Stimulated activated CD8-positive, alpha-beta memory T cell treated with anti-CD3 and anti-CD28 coated beads, Interleukin-4, amount 100 ng/mL, for 24 hours (primary cell): ENCODE results near the gene COL27A1.

Source experiments
- DNase-seq: peaks from one replicate; pipeline ENCODE4 v3.0.0-alpha.2; 2020; ENCODE audit warnings: low read depth

The COL27A1 gene

GRCh38 chr9:114228016-114228808 is 72.9 kb downstream of the COL27A1 start:
- DNase-seq: no peak

DNA sequence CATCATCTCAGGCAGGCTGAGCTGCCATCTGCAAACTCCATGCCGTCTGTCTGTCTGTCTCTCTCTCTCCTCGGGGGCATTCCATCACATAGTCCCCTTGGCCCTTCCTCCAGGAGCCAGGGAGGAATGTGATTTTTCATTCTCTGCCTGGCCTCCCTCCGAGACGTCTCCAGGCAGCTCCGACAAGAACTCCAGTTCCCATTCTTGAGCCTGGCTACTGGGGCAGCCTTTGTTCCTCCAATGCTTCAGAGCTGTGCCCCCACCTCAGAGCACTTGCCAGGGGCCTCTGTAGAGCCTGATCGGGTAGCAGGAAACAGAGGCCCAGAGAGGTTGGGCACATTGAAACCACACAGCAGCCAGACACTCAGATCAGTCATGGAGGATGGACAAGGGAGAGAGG is 74.0 kb downstream of the COL27A1 start:
- no peak for DNase-seq

DNA sequence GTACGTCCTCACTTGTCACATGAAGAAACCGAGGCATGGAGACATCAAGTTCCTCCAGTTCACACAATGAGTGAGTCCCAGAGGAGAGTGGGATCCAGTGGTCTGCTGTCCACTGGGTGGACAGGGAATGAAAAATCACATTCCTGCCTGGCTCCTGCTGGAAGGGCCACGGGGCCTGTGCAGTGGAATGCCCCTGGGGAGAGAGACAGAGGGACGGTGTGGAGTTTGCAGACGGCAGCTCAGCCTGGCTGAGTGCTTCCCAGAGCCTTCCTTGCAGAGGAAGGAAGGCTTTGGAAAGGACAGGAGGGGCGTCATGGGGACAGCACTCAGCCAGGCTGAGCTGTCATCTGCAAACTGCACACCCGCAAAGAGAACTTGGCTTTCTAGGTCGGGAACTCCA is 74.7 kb downstream of the COL27A1 start:
- DNase-seq: no peak

GRCh38 chr9:114231273-114231672 is 75.9 kb downstream of the COL27A1 start:
- no peak for DNase-seq

DNA sequence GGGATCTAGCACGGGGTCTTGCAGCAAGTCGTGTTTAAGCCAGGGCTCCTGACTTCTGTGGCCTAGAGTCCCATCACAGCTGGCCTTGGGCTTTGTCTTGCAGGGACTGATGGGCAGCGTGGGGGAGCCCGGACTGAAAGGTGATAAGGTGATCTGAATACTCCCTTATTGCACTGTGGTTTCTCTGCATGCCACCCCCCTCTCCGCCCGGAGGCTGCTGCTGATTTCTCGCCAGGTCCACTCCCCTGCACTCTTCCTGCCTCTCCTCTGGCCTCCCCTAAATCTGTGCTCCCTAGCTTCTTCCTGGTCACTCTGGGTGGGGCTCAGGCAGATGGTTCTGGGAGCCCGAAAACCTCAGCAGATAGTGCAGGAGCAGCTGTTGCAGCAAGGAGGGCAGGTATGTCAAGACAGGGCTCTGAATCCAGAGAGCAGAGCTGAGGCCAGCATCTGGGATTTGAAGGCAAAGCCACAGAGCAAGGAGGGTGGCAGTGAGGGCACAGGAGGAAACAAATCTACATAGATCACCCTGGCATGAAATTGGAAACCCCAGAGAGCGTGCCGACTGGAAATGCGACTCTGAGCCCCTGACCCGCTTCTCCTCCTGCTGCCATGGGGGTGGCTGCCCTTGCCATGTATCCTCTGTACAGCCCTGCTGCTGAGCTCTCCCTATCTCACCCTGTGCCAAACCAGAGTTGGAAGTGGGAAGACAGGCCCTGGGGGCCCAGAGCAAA is 76.5 kb downstream of the COL27A1 start:
- no peak for DNase-seq

DNA sequence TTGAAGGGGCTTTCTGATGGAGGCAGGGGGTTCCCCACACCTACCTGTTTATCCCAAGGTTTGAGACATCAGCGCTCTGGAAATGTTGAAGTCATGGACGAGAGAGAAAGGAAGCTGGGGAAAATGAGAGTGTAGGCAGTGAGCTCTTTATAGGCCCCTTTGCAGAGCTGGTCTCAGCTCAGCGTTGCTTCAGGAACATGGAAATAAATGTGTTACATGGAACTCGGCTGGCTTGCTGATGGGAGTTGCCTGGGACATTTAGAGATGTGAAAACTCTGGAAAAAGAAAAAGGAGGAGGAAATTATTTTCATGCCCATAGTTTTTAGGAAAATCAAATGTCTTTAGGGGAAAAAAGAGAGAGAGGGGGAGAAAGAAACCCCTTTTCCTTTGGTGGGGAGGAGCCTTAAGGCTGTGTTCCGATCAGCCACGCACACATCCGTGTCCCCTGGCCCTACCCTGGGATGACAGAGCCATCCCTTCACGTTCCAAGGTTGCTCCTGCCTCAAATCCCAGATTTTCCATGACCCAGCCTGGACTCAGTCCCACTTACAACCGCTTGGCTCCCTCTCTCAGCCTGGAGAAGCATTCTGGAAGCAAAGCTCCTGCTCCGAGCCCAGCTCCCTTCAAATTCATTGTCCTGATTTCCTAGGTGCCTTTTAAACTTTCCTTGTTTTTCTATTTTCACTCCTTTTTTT is 78.3 kb downstream of the COL27A1 start:
- DNase-seq: no peak

GRCh38 chr9:114235033-114235661 is 79.8 kb downstream of the COL27A1 start:
- no peak for DNase-seq

- no peak for DNase-seq
Measured at GRCh38 chr9:114236391-114237138, 81.2 kb downstream of the COL27A1 start.

- DNase-seq: no peak
Measured at GRCh38 chr9:114237247-114237646, 81.9 kb downstream of the COL27A1 start.

DNA sequence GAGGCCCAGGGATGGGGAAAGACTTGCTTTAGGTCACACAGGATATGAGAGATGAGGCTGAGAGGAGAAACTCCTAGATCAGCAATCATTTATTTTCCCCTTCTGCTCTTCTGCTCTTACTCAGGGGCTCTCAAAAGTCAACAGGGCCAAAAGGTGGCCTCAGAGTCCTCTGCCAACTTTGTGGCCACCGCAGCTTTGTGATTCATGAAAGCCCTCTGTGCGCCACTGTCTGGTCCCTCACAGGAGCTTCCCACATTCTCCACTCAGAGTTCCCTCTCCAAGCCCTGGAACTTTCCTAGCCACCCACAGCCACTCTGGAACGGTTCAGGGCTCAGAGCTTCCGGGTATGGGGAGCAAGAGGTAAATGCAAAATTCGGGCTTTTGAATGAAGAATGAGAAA is 82.4 kb downstream of the COL27A1 start:
- DNase-seq: no peak

GRCh38 chr9:114238472-114238871 is 83.1 kb downstream of the COL27A1 start:
- DNase-seq: no peak

GRCh38 chr9:114238891-114239875 is 83.8 kb downstream of the COL27A1 start:
- DNase-seq: no peak

- no peak for DNase-seq
Measured at GRCh38 chr9:114240216-114240615, 84.9 kb downstream of the COL27A1 start.

DNA sequence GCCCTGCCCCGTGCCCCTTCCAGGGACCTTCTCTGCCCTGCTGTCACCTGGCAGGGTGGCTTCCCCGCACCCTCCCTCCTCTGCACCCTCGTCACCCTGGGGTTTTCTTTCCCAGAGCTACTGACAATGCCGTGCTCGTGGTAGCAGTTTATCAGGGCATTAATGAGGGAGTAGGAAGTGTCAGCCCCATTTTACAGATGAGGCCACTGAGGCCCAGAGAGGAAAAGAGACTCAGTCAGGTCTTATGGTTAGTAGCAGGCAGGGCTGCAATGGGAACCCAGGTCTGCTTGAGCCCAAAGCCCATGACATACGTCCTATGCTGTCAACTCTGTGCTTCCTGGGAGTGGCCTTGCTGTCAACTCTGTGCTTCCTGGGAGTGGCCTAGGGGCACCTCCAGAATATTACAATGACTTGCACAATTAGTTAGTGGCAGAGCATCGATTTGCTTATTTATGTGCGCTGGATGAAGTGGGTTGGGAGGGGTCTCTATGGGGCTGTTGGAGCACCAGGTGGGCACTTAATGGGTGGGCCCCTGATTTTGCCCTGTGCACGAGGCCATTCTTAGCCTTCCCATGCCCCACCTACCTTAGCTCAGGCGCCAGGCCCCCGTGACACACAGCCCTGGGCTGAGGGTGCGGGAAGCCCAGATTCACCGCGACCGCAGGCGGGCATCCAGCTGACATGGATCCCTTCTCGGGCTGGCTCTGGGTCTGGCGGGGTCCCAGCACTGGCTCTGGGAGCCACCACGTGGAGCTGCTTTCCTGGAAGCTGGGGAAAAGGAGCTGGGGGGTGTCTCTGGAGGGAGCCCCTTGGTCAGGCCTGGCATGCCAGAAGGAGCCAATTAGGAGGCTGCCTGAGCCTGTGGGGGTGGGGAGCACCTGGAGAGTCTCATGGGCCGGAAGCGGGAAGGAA is 85.6 kb downstream of the COL27A1 start:
- DNase-seq: no peak

- DNase-seq: no peak
Measured at GRCh38 chr9:114242837-114243236, 87.5 kb downstream of the COL27A1 start.

GRCh38 chr9:114243240-114243639 is 87.9 kb downstream of the COL27A1 start:
- no peak for DNase-seq

- DNase-seq: no peak
Measured at GRCh38 chr9:114244570-114244969, 89.2 kb downstream of the COL27A1 start.

GRCh38 chr9:114246558-114246957 is 91.2 kb downstream of the COL27A1 start:
- no peak for DNase-seq

DNA sequence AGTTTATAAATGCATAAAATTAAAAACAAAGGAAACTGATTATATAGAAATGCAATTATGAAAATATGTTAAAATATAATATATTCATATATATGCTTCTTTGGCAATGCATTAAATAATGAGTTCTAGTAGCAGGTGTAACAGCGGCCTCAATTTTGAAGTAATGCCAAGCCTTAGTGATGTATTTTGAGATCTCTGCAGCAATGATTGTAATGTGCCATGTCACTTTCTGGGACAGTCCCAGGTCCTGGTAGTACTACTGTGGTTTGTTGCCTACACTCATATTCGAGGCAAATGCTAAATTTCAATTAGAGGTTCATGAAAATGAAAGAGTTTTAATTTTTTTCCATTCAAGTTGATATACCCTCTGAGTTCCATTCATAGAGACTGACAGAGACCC is 91.7 kb downstream of the COL27A1 start:
- no peak for DNase-seq
